Ascending aorta (tissue), 2 donors: ENCODE results near the gene IL20. TPM values are rescaled to one million over a fixed set of nuclear protein-coding genes. Genes with fewer than 3 reads are reported as not detected.

ENCODE experiments used
- DNase-seq, 2 donors: peaks; one replicate each; pipeline ENCODE4 v3.0.0-alpha.2; 2019; ENCODE audit warnings: low spot score in 2 of 2
- H3K27ac ChIP-seq, 2 donors: fragments of 200-600 bp; sonication (generic); one replicate each; pipeline ENCODE4 v1.5.1; 2016 to 2017; ENCODE audit warnings: mild to moderate bottlenecking in 1 of 2
- H3K27me3 ChIP-seq: fragments of 200-600 bp; sonication (generic); one replicate; pipeline ENCODE4 v1.5.1; 2017
- H3K36me3 ChIP-seq, 2 donors: fragments of 200-600 bp; sonication (generic); one replicate each; pipeline ENCODE4 v1.5.1; 2016
- H3K4me1 ChIP-seq, 2 donors: fragments of 200-600 bp; sonication (generic); one replicate each; pipeline ENCODE4 v1.5.1; 2016 to 2017; ENCODE audit warnings: mild to moderate bottlenecking in 1 of 2
- H3K4me3 ChIP-seq, 2 donors: fragments of 200-600 bp; sonication (generic); one replicate each; pipeline ENCODE4 v1.5.1; 2016 to 2017; ENCODE audit warnings: mild to moderate bottlenecking in 1 of 2
- H3K9me3 ChIP-seq, 2 donors: fragments of 200-600 bp; sonication (generic); one replicate each; pipeline ENCODE4 v1.5.1; 2016
- CTCF ChIP-seq, 3 experiments: fragments of 200-600 bp in 2 of 3; fragments of 450-650 bp in 1 of 3; sonication (generic) in 2 of 3; IDR thresholded peaks; one replicate each; pipeline ENCODE4 v1.5.1; 2016 to 2019; ENCODE audit warnings: antibody characterized with exemption in 3 of 3, mild to moderate bottlenecking in 1 of 3, moderate library complexity in 1 of 3
- intact Hi-C: fragments of 100-400 bp; cut with DNase I; formaldehyde crosslinking; loops from one replicate; pipeline ENCODE4 v1.15.1; 2023
- total RNA-seq: library from RNA; depleted of rRNA; stranded (reverse); fragments of >200 nt; gene quantifications from one replicate; pipeline ENCODE4 v1.1.0, GENCODE V29; 2016

The IL20 gene
- total RNA-seq, 1 donor from 2014 or later = not detected

- Histone ChIP-seq H3K36me3 (no peaks in the 10 kb centered on the region), H3K27me3 (no peaks in the 10 kb centered on the region), H3K4me3 (no peak overlapping the region), H3K4me1 (no peaks in the 10 kb centered on the region), H3K27ac (no peak overlapping the region), H3K9me3 (no peaks in the 10 kb centered on the region)
- DNase-seq = no peak
- no peak for TF ChIP-seq CTCF (IDR thresholded peaks at IDR 0.05)
- intact Hi-C loops = no loop called here
Observed at GRCh38 chr1:206868264-206868663, 2.8 kb downstream of the IL20 start.

- H3K27ac ChIP-seq = no peak overlapping the region
- H3K4me1 ChIP-seq = no peaks in the 10 kb centered on the region
- no peaks in the 10 kb centered on the region for H3K9me3 ChIP-seq
- no peaks in the 10 kb centered on the region for H3K36me3 ChIP-seq
- H3K27me3 ChIP-seq = no peaks in the 10 kb centered on the region
- DNase-seq = no peak
- intact Hi-C loops = no loop called here
- H3K4me3 ChIP-seq = no peak overlapping the region
- no peak for TF ChIP-seq CTCF (IDR thresholded peaks at IDR 0.05)
Observed at GRCh38 chr1:206872139-206872538, 6.7 kb downstream of the IL20 start.

GRCh38 chr1:206873603-206874188, 8.3 kb downstream of the IL20 start:
- H3K4me1 ChIP-seq = no peaks in the 10 kb centered on the region
- intact Hi-C loops = no loop called here
- no peak for DNase-seq
- H3K27me3 ChIP-seq = no peaks in the 10 kb centered on the region
- no peaks in the 10 kb centered on the region for H3K9me3 ChIP-seq
- TF ChIP-seq CTCF (IDR thresholded peaks at IDR 0.05) = no peak
- H3K27ac ChIP-seq = no peak overlapping the region
- no peaks in the 10 kb centered on the region for H3K36me3 ChIP-seq
- H3K4me3 ChIP-seq = no peak overlapping the region

- intact Hi-C loops = no loop called here
- no peak for TF ChIP-seq CTCF (IDR thresholded peaks at IDR 0.05)
- Histone ChIP-seq H3K27ac (no peak overlapping the region), H3K4me3 (no peak overlapping the region), H3K9me3 (no peaks in the 10 kb centered on the region), H3K36me3 (no peaks in the 10 kb centered on the region), H3K4me1 (no peaks in the 10 kb centered on the region), H3K27me3 (no peaks in the 10 kb centered on the region)
- no peak for DNase-seq
Observed at GRCh38 chr1:206875752-206876377, 10.4 kb downstream of the IL20 start.

GRCh38 chr1:206878456-206878855, 13.0 kb downstream of the IL20 start:
- DNase-seq = no peak
- no peaks in the 10 kb centered on the region for H3K36me3 ChIP-seq
- no peak overlapping the region for H3K27ac ChIP-seq
- no peak for TF ChIP-seq CTCF (IDR thresholded peaks at IDR 0.05)
- no peaks in the 10 kb centered on the region for H3K9me3 ChIP-seq
- H3K4me3 ChIP-seq = no peak overlapping the region
- H3K4me1 ChIP-seq = no peaks in the 10 kb centered on the region
- H3K27me3 ChIP-seq = no peaks in the 10 kb centered on the region
- intact Hi-C loops = no loop called here
